HEK293 (cell line): ENCODE results near the gene TMEM114.

Source experiments
- CTCF ChIA-PET: fragments of 350-600 bp; formaldehyde crosslinking; extraction: SDS; loops from one replicate; lab custom pipeline; 2021; ENCODE audit warnings: antibody characterized with exemption; lab: Yijun Ruan, JAX
- POLR2A ChIA-PET: fragments of 300-600 bp; formaldehyde crosslinking; extraction: SDS; loops from one replicate; lab custom pipeline; 2020; ENCODE audit warnings: antibody characterized with exemption, inconsistent platforms; lab: Yijun Ruan, JAX
- H3K27ac ChIP-seq: fragments of 200-500 bp; sonication (Bioruptor generic); 2 replicates; pipeline ENCODE4 v1.5.1; 2014; ENCODE audit warnings: low read depth, low read length, control low read depth, inconsistent platforms; ENCODE audit errors: extremely low read depth
- H3K36me3 ChIP-seq, 2 experiments: fragments of 200-500 bp in 1 of 2; sonication (Bioruptor generic) in 1 of 2; 1 replicate in 1 of 2; 2 replicates in 1 of 2; pipeline ENCODE4 v1.5.1; 2014 to 2017; ENCODE audit warnings: inconsistent platforms in 2 of 2, low read length in 2 of 2; ENCODE audit not compliant: control insufficient read depth in 2 of 2, insufficient read depth in 1 of 2
- H3K4me1 ChIP-seq: fragments of 200-500 bp; sonication (Bioruptor generic); 2 replicates; pipeline ENCODE4 v1.5.1; 2014; ENCODE audit warnings: mild to moderate bottlenecking, low read length, inconsistent platforms; ENCODE audit not compliant: control insufficient read depth, insufficient read depth
- H3K4me3 ChIP-seq: 2 replicates; pipeline ENCODE4 v1.5.1; 2011; ENCODE audit warnings: low read depth, mild to moderate bottlenecking, control low read depth, low read length, moderate library complexity
- H3K9me3 ChIP-seq: fragments of 200-500 bp; sonication (Bioruptor generic); 2 replicates; pipeline ENCODE4 v1.5.1; 2014; ENCODE audit warnings: low read depth, low read length, inconsistent platforms; ENCODE audit not compliant: control insufficient read depth, insufficient read depth
- BCL11A ChIP-seq: fragments of 450-650 bp; formaldehyde crosslinking; IDR thresholded peaks from 2 replicates; pipeline ENCODE4 v1.5.1; 2016; ENCODE audit warnings: low read depth, missing biosample characterization, missing genetic modification characterization
- EGR2 ChIP-seq: fragments of 450-650 bp; formaldehyde crosslinking; IDR thresholded peaks from 2 replicates; pipeline ENCODE4 v1.5.1; 2016; ENCODE audit warnings: low read depth, missing biosample characterization, missing genetic modification characterization
- ELK4 ChIP-seq: IDR thresholded peaks from 2 replicates; pipeline ENCODE4 v1.6.1; 2011; ENCODE audit warnings: mild to moderate bottlenecking, low read depth, low read length, borderline replicate concordance
- GLIS2 ChIP-seq: fragments of 450-650 bp; formaldehyde crosslinking; IDR thresholded peaks from 2 replicates; pipeline ENCODE4 v1.5.1; 2016; ENCODE audit warnings: missing biosample characterization, missing genetic modification characterization
- IKZF3 ChIP-seq: fragments of 450-650 bp; IDR thresholded peaks from 2 replicates; pipeline ENCODE4 v1.5.0; 2018; ENCODE audit warnings: missing biosample characterization, mild to moderate bottlenecking, missing genetic modification characterization, moderate library complexity
- KLF17 ChIP-seq: fragments of 450-650 bp; formaldehyde crosslinking; IDR thresholded peaks from 2 replicates; pipeline ENCODE4 v1.5.1; 2016; ENCODE audit warnings: missing biosample characterization, missing genetic modification characterization
- ZBTB6 ChIP-seq: fragments of 450-650 bp; formaldehyde crosslinking; IDR thresholded peaks from 2 replicates; pipeline ENCODE4 v1.5.1; 2017; ENCODE audit warnings: missing biosample characterization, missing genetic modification characterization
- ZEB2 ChIP-seq: fragments of 450-650 bp; formaldehyde crosslinking; IDR thresholded peaks from 2 replicates; pipeline ENCODE4 v1.5.1; 2016; ENCODE audit warnings: missing biosample characterization, missing genetic modification characterization
- ZNF140 ChIP-seq: fragments of 450-650 bp; formaldehyde crosslinking; IDR thresholded peaks from 2 replicates; pipeline ENCODE4 v1.5.1; 2016; ENCODE audit warnings: missing biosample characterization, missing genetic modification characterization
- ZNF169 ChIP-seq: fragments of 450-650 bp; formaldehyde crosslinking; IDR thresholded peaks from 2 replicates; pipeline ENCODE4 v1.5.1; 2016; ENCODE audit warnings: missing biosample characterization, missing genetic modification characterization
- ZNF292 ChIP-seq: fragments of 450-650 bp; formaldehyde crosslinking; IDR thresholded peaks from 2 replicates; pipeline ENCODE4 v1.5.1; 2016; ENCODE audit warnings: low read depth, missing biosample characterization, missing genetic modification characterization, borderline replicate concordance
- ZNF510 ChIP-seq: fragments of 450-650 bp; formaldehyde crosslinking; IDR thresholded peaks from 2 replicates; pipeline ENCODE4 v1.5.1; 2018; ENCODE audit warnings: mild to moderate bottlenecking, missing genetic modification characterization, missing biosample characterization; ENCODE audit not compliant: insufficient replicate concordance
- ZNF585B ChIP-seq: fragments of 450-650 bp; formaldehyde crosslinking; IDR thresholded peaks from 2 replicates; pipeline ENCODE4 v1.5.1; 2016; ENCODE audit warnings: missing biosample characterization, missing genetic modification characterization
- ZNF701 ChIP-seq: fragments of 450-650 bp; formaldehyde crosslinking; IDR thresholded peaks from 2 replicates; pipeline ENCODE4 v1.5.1; 2016; ENCODE audit warnings: missing biosample characterization, missing genetic modification characterization
- TF ChIP-seq, protein P1 (sequence below): fragments of 450-650 bp; formaldehyde crosslinking; IDR thresholded peaks from 2 replicates; pipeline ENCODE4 v1.5.1; 2016; ENCODE audit warnings: missing biosample characterization, missing genetic modification characterization
- TF ChIP-seq, protein P2 (sequence below): fragments of 450-650 bp; formaldehyde crosslinking; IDR thresholded peaks from 2 replicates; pipeline ENCODE4 v1.5.1; 2016; ENCODE audit warnings: missing biosample characterization, missing genetic modification characterization

TMEM114 gene

GRCh38 chr16:8567355-8568230, 22.7 kb downstream of the TMEM114 start (continued):
- TF ChIP-seq ZEB2 (tag by site-specific recombination) (0 out of 2 replicates have a peak, but pooled peaks have one; percentile 19), EGR2 (0 out of 2 replicates have a peak, but pooled peaks have one; percentile 10)

DNA sequence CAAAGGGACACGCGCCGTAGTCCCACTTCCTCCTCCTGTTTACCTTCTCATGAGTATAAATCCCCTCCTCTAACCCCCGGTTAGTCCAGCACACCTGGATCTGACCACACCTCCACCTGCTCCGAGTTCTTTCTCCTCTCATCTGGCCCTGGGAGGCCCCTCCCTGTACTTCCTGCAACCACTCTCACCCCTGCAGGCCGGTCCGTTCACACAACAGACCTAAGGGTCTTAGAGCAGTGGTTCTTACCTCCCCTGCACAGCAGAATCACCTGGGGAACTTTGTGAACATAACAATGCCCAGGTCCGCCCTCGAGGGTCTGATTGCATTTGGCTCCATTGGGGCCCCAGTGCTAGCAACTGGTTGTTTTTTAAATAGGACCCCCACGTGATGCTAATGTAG, 24.8 kb downstream of the TMEM114 start:
- Histone ChIP-seq H3K4me1 (no peaks in the 10 kb centered on the region), H3K27ac (no peak overlapping the region), H3K9me3 (no peaks in the 10 kb centered on the region), H3K36me3 (no peaks in the 10 kb centered on the region), H3K4me3 (no peak overlapping the region)
- CTCF ChIA-PET = interaction anchor here (0.6 to 2.2 kb wide), 3 partner anchors 17 to 71 kb away, joined by 3 to 7 read pairs (median 4); no protein-coding TSS in a partner anchor
- TF ChIP-seq, protein P1, sequence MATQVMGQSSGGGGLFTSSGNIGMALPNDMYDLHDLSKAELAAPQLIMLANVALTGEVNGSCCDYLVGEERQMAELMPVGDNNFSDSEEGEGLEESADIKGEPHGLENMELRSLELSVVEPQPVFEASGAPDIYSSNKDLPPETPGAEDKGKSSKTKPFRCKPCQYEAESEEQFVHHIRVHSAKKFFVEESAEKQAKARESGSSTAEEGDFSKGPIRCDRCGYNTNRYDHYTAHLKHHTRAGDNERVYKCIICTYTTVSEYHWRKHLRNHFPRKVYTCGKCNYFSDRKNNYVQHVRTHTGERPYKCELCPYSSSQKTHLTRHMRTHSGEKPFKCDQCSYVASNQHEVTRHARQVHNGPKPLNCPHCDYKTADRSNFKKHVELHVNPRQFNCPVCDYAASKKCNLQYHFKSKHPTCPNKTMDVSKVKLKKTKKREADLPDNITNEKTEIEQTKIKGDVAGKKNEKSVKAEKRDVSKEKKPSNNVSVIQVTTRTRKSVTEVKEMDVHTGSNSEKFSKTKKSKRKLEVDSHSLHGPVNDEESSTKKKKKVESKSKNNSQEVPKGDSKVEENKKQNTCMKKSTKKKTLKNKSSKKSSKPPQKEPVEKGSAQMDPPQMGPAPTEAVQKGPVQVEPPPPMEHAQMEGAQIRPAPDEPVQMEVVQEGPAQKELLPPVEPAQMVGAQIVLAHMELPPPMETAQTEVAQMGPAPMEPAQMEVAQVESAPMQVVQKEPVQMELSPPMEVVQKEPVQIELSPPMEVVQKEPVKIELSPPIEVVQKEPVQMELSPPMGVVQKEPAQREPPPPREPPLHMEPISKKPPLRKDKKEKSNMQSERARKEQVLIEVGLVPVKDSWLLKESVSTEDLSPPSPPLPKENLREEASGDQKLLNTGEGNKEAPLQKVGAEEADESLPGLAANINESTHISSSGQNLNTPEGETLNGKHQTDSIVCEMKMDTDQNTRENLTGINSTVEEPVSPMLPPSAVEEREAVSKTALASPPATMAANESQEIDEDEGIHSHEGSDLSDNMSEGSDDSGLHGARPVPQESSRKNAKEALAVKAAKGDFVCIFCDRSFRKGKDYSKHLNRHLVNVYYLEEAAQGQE (tag by site-specific recombination) = no peak
- TF ChIP-seq ZBTB6 (tag by site-specific recombination) (no peak), ZNF292 (tag by site-specific recombination) (no peak), ZNF585B (tag by site-specific recombination) (no peak), ZEB2 (tag by site-specific recombination) (peak; percentile 64; the same call in 1 of the 2 replicates), BCL11A (tag by site-specific recombination) (no peak), KLF17 (tag by site-specific recombination) (no peak), ELK4 (no peak), ZNF701 (no peak), ZNF169 (tag by site-specific recombination) (no peak), ZNF510 (no peak), GLIS2 (peak; percentile 35; the same call in 1 of the 2 replicates), IKZF3 (tag by site-specific recombination) (no peak), ZNF140 (tag by site-specific recombination) (no peak)
- TF ChIP-seq, protein P2, sequence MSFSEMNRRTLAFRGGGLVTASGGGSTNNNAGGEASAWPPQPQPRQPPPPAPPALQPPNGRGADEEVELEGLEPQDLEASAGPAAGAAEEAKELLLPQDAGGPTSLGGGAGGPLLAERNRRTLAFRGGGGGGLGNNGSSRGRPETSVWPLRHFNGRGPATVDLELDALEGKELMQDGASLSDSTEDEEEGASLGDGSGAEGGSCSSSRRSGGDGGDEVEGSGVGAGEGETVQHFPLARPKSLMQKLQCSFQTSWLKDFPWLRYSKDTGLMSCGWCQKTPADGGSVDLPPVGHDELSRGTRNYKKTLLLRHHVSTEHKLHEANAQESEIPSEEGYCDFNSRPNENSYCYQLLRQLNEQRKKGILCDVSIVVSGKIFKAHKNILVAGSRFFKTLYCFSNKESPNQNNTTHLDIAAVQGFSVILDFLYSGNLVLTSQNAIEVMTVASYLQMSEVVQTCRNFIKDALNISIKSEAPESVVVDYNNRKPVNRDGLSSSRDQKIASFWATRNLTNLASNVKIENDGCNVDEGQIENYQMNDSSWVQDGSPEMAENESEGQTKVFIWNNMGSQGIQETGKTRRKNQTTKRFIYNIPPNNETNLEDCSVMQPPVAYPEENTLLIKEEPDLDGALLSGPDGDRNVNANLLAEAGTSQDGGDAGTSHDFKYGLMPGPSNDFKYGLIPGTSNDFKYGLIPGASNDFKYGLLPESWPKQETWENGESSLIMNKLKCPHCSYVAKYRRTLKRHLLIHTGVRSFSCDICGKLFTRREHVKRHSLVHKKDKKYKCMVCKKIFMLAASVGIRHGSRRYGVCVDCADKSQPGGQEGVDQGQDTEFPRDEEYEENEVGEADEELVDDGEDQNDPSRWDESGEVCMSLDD (tag by site-specific recombination) = no peak
- POLR2A ChIA-PET = no interaction called here
